Endothelial cell of hepatic sinusoid (primary cell): Measurements from ENCODE around the gene KCNQ1.

ENCODE experiments used
- in situ Hi-C: cut with HindIII; loops from 2 replicates; pipeline ENCODE4 v1.10.0; 2017; ENCODE audit warnings: low sequenced_read_pairs

KCNQ1 gene

GRCh38 chr11:2704356-2704755 is 259.5 kb downstream of the KCNQ1 start:
- in situ Hi-C loops, result no loop called here

- in situ Hi-C loops, result no loop called here
Measured at GRCh38 chr11:2704896-2705606, 260.2 kb downstream of the KCNQ1 start.

GRCh38 chr11:2706321-2706720 is 261.5 kb downstream of the KCNQ1 start:
- in situ Hi-C loops, result no loop called here

GRCh38 chr11:2707736-2708135 is 262.9 kb downstream of the KCNQ1 start:
- in situ Hi-C loops, result no loop called here

- in situ Hi-C loops, result no loop called here
Measured at GRCh38 chr11:2708151-2708581, 263.4 kb downstream of the KCNQ1 start.

- in situ Hi-C loops, result no loop called here
Measured at GRCh38 chr11:2708757-2709281, 264.0 kb downstream of the KCNQ1 start.

- in situ Hi-C loops, result no loop called here
Measured at GRCh38 chr11:2709429-2709828, 264.6 kb downstream of the KCNQ1 start.

GRCh38 chr11:2711161-2711560 is 266.4 kb downstream of the KCNQ1 start:
- in situ Hi-C loops, result no loop called here

- in situ Hi-C loops, result no loop called here
Measured at GRCh38 chr11:2713094-2713493, 268.3 kb downstream of the KCNQ1 start.

- in situ Hi-C loops, result no loop called here
Measured at GRCh38 chr11:2713661-2714462, 269.1 kb downstream of the KCNQ1 start.

GRCh38 chr11:2714463-2714800 is 269.6 kb downstream of the KCNQ1 start:
- in situ Hi-C loops, result no loop called here

GRCh38 chr11:2714871-2715270 is 270.1 kb downstream of the KCNQ1 start:
- in situ Hi-C loops, result no loop called here

GRCh38 chr11:2715716-2716350 is 271.0 kb downstream of the KCNQ1 start:
- in situ Hi-C loops, result no loop called here

GRCh38 chr11:2716376-2717095 is 271.7 kb downstream of the KCNQ1 start:
- in situ Hi-C loops, result no loop called here

GRCh38 chr11:2717561-2718325 is 272.9 kb downstream of the KCNQ1 start:
- in situ Hi-C loops, result no loop called here

- in situ Hi-C loops, result no loop called here
Measured at GRCh38 chr11:2718817-2719438, 274.1 kb downstream of the KCNQ1 start.

- in situ Hi-C loops, result loop anchor here (5.0 kb wide), 4 partner anchors 38 to 163 kb away; no protein-coding TSS in a partner anchor
Measured at GRCh38 chr11:2719831-2720590, 275.2 kb downstream of the KCNQ1 start.

- in situ Hi-C loops, result loop anchor here (5.0 kb wide), 4 partner anchors 39 to 164 kb away; no protein-coding TSS in a partner anchor
Measured at GRCh38 chr11:2721210-2721916, 276.6 kb downstream of the KCNQ1 start.
